HEK293 (cell line): Measurements from ENCODE around the gene NDST4.

Source experiments
- CTCF ChIA-PET: fragments of 350-600 bp; formaldehyde crosslinking; extraction: SDS; loops from one replicate; lab custom pipeline; 2021; ENCODE audit warnings: antibody characterized with exemption; lab: Yijun Ruan, JAX
- POLR2A ChIA-PET: fragments of 300-600 bp; formaldehyde crosslinking; extraction: SDS; loops from one replicate; lab custom pipeline; 2020; ENCODE audit warnings: antibody characterized with exemption, inconsistent platforms; lab: Yijun Ruan, JAX
- H3K27ac ChIP-seq: fragments of 200-500 bp; sonication (Bioruptor generic); 2 replicates; pipeline ENCODE4 v1.5.1; 2014; ENCODE audit warnings: low read depth, low read length, control low read depth, inconsistent platforms; ENCODE audit errors: extremely low read depth
- H3K36me3 ChIP-seq, 2 experiments: fragments of 200-500 bp in 1 of 2; sonication (Bioruptor generic) in 1 of 2; 1 replicate in 1 of 2; 2 replicates in 1 of 2; pipeline ENCODE4 v1.5.1; 2014 to 2017; ENCODE audit warnings: inconsistent platforms in 2 of 2, low read length in 2 of 2; ENCODE audit not compliant: control insufficient read depth in 2 of 2, insufficient read depth in 1 of 2
- H3K4me1 ChIP-seq: fragments of 200-500 bp; sonication (Bioruptor generic); 2 replicates; pipeline ENCODE4 v1.5.1; 2014; ENCODE audit warnings: mild to moderate bottlenecking, low read length, inconsistent platforms; ENCODE audit not compliant: control insufficient read depth, insufficient read depth
- H3K4me3 ChIP-seq: 2 replicates; pipeline ENCODE4 v1.5.1; 2011; ENCODE audit warnings: low read depth, mild to moderate bottlenecking, control low read depth, low read length, moderate library complexity
- H3K9me3 ChIP-seq: fragments of 200-500 bp; sonication (Bioruptor generic); 2 replicates; pipeline ENCODE4 v1.5.1; 2014; ENCODE audit warnings: low read depth, low read length, inconsistent platforms; ENCODE audit not compliant: control insufficient read depth, insufficient read depth
- GFI1B ChIP-seq: fragments of 450-650 bp; formaldehyde crosslinking; IDR thresholded peaks from 2 replicates; pipeline ENCODE4 v1.5.1; 2016; ENCODE audit warnings: missing biosample characterization, missing genetic modification characterization
- PRDM1 ChIP-seq: fragments of 450-650 bp; formaldehyde crosslinking; IDR thresholded peaks from 2 replicates; pipeline ENCODE4; 2016; ENCODE audit warnings: missing biosample characterization, missing genetic modification characterization
- ZBTB8A ChIP-seq: fragments of 450-650 bp; formaldehyde crosslinking; IDR thresholded peaks from 2 replicates; pipeline ENCODE4 v1.5.1; 2016; ENCODE audit warnings: missing biosample characterization, missing genetic modification characterization
- ZNF169 ChIP-seq: fragments of 450-650 bp; formaldehyde crosslinking; IDR thresholded peaks from 2 replicates; pipeline ENCODE4 v1.5.1; 2016; ENCODE audit warnings: missing biosample characterization, missing genetic modification characterization
- ZNF18 ChIP-seq: fragments of 450-650 bp; formaldehyde crosslinking; IDR thresholded peaks from 2 replicates; pipeline ENCODE4 v1.5.1; 2016; ENCODE audit warnings: missing biosample characterization, missing genetic modification characterization
- ZNF324 ChIP-seq: fragments of 450-650 bp; formaldehyde crosslinking; IDR thresholded peaks from 2 replicates; pipeline ENCODE4 v1.5.1; 2016; ENCODE audit warnings: missing biosample characterization, missing genetic modification characterization
- ZNF341 ChIP-seq: fragments of 450-650 bp; formaldehyde crosslinking; IDR thresholded peaks from 2 replicates; pipeline ENCODE4; 2016; ENCODE audit warnings: low read depth, missing biosample characterization, missing genetic modification characterization
- ZNF501 ChIP-seq: fragments of 450-650 bp; formaldehyde crosslinking; IDR thresholded peaks from 2 replicates; pipeline ENCODE4 v1.5.1; 2016; ENCODE audit warnings: missing biosample characterization, missing genetic modification characterization
- ZNF549 ChIP-seq: fragments of 450-650 bp; IDR thresholded peaks from 2 replicates; pipeline ENCODE4 v1.5.1; 2018; ENCODE audit warnings: missing biosample characterization, missing genetic modification characterization, mild to moderate bottlenecking, inconsistent platforms, moderate library complexity
- ZNF555 ChIP-seq: fragments of 450-650 bp; formaldehyde crosslinking; conservative IDR thresholded peaks from 2 replicates; pipeline ENCODE4 v1.5.1; 2017; ENCODE audit warnings: missing biosample characterization, mild to moderate bottlenecking, missing genetic modification characterization, inconsistent platforms
- ZNF600 ChIP-seq: fragments of 450-650 bp; formaldehyde crosslinking; IDR thresholded peaks from 2 replicates; pipeline ENCODE4 v1.5.1; 2016; ENCODE audit warnings: missing biosample characterization, missing genetic modification characterization
- ZNF624 ChIP-seq: fragments of 450-650 bp; formaldehyde crosslinking; IDR thresholded peaks from 2 replicates; pipeline ENCODE4 v1.5.1; 2017; ENCODE audit warnings: missing biosample characterization, missing genetic modification characterization
- ZNF654 ChIP-seq: fragments of 450-650 bp; formaldehyde crosslinking; IDR thresholded peaks from 2 replicates; pipeline ENCODE4 v1.5.1; 2016; ENCODE audit warnings: low read depth, missing biosample characterization, missing genetic modification characterization
- ZXDB ChIP-seq: fragments of 450-650 bp; formaldehyde crosslinking; IDR thresholded peaks from 2 replicates; pipeline ENCODE4 v1.5.1; 2016; ENCODE audit warnings: missing biosample characterization, missing genetic modification characterization
- TF ChIP-seq, protein P1 (sequence below): fragments of 450-650 bp; formaldehyde crosslinking; IDR thresholded peaks from 2 replicates; pipeline ENCODE4 v1.5.1; 2016; ENCODE audit warnings: missing biosample characterization, missing genetic modification characterization
- TF ChIP-seq, protein P2 (sequence below): fragments of 450-650 bp; formaldehyde crosslinking; IDR thresholded peaks from 2 replicates; pipeline ENCODE4 v1.5.1; 2017; ENCODE audit warnings: missing biosample characterization, missing genetic modification characterization
- TF ChIP-seq, protein P3 (sequence below): fragments of 450-650 bp; formaldehyde crosslinking; IDR thresholded peaks from 2 replicates; pipeline ENCODE4; 2016; ENCODE audit warnings: missing biosample characterization, missing genetic modification characterization

NDST4 gene

GRCh38 chr4:115113506-115114106 is at the start of gene NDST4 (continued):
- TF ChIP-seq, protein P1, sequence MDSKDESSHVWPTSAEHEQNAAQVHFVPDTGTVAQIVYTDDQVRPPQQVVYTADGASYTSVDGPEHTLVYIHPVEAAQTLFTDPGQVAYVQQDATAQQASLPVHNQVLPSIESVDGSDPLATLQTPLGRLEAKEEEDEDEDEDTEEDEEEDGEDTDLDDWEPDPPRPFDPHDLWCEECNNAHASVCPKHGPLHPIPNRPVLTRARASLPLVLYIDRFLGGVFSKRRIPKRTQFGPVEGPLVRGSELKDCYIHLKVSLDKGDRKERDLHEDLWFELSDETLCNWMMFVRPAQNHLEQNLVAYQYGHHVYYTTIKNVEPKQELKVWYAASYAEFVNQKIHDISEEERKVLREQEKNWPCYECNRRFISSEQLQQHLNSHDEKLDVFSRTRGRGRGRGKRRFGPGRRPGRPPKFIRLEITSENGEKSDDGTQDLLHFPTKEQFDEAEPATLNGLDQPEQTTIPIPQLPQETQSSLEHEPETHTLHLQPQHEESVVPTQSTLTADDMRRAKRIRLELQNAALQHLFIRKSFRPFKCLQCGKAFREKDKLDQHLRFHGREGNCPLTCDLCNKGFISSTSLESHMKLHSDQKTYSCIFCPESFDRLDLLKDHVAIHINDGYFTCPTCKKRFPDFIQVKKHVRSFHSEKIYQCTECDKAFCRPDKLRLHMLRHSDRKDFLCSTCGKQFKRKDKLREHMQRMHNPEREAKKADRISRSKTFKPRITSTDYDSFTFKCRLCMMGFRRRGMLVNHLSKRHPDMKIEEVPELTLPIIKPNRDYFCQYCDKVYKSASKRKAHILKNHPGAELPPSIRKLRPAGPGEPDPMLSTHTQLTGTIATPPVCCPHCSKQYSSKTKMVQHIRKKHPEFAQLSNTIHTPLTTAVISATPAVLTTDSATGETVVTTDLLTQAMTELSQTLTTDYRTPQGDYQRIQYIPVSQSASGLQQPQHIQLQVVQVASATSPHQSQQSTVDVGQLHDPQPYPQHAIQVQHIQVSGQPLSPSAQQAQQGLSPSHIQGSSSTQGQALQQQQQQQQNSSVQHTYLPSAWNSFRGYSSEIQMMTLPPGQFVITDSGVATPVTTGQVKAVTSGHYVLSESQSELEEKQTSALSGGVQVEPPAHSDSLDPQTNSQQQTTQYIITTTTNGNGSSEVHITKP (tag by site-specific recombination), result 0 out of 2 replicates have a peak, but pooled peaks have one; percentile 13
- no peak for TF ChIP-seq GFI1B (tag by site-specific recombination)
- TF ChIP-seq ZNF324 (tag by site-specific recombination), result no peak
- no peak for TF ChIP-seq ZNF654 (tag by site-specific recombination)
- peak; percentile 74 for TF ChIP-seq ZNF341 (tag by site-specific recombination)
- TF ChIP-seq PRDM1 (tag by site-specific recombination), result no peak

DNA sequence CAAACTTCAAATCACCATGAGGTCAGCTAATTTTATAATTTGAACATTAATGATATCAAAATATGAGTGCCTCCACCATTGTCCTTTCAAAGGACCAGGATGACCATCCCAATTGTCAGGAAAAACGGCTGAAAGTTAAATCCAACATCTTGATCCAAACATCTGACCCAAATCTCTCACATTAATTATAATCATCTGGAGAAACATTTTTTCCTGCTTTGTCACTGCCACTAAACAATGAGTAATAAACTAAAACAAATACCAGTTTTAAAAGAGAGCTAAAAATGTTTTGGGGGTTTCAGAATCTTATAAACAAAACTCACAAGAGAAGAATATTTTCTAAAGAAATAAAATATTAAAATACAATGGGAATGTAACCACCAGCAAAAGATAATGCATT is 45.7 kb upstream of the NDST4 start:
- CTCF ChIA-PET, result no interaction called here
- Histone ChIP-seq H3K4me1 (no peaks in the 10 kb centered on the region), H3K27ac (no peak overlapping the region), H3K4me3 (no peak overlapping the region), H3K36me3 (no peaks in the 10 kb centered on the region), H3K9me3 (no peaks in the 10 kb centered on the region)
- TF ChIP-seq ZNF18 (tag by site-specific recombination), result no peak
- TF ChIP-seq ZNF555 (tag by site-specific recombination), result no peak
- TF ChIP-seq, protein P2, sequence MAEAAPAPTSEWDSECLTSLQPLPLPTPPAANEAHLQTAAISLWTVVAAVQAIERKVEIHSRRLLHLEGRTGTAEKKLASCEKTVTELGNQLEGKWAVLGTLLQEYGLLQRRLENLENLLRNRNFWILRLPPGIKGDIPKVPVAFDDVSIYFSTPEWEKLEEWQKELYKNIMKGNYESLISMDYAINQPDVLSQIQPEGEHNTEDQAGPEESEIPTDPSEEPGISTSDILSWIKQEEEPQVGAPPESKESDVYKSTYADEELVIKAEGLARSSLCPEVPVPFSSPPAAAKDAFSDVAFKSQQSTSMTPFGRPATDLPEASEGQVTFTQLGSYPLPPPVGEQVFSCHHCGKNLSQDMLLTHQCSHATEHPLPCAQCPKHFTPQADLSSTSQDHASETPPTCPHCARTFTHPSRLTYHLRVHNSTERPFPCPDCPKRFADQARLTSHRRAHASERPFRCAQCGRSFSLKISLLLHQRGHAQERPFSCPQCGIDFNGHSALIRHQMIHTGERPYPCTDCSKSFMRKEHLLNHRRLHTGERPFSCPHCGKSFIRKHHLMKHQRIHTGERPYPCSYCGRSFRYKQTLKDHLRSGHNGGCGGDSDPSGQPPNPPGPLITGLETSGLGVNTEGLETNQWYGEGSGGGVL (tag by site-specific recombination), result no peak
- TF ChIP-seq ZNF501 (tag by site-specific recombination), result no peak
- TF ChIP-seq, protein P1 (tag by site-specific recombination), result no peak
- TF ChIP-seq ZXDB, result no peak
- TF ChIP-seq ZNF169 (tag by site-specific recombination), result no peak
- no peak for TF ChIP-seq ZNF600 (tag by site-specific recombination)
- no peak for TF ChIP-seq ZNF549
- TF ChIP-seq ZBTB8A (tag by site-specific recombination), result no peak
- no peak for TF ChIP-seq ZNF624 (tag by site-specific recombination)
- no peak for TF ChIP-seq ZNF324 (tag by site-specific recombination)
- TF ChIP-seq, protein P3, sequence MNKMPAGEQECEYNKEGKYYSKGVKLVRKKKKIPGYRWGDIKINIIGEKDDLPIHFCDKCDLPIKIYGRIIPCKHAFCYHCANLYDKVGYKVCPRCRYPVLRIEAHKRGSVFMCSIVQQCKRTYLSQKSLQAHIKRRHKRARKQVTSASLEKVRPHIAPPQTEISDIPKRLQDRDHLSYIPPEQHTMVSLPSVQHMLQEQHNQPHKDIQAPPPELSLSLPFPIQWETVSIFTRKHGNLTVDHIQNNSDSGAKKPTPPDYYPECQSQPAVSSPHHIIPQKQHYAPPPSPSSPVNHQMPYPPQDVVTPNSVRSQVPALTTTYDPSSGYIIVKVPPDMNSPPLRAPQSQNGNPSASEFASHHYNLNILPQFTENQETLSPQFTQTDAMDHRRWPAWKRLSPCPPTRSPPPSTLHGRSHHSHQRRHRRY (tag by site-specific recombination), result no peak
- POLR2A ChIA-PET, result no interaction called here
